PC-3 (cell line): ENCODE results near the gene TMEM114.

Experiments used
- EZH2 ChIP-seq: fragments of 300-600 bp; sonication (generic); IDR thresholded peaks from one replicate; pipeline ENCODE4 v1.6.1; 2017; ENCODE audit warnings: antibody characterized with exemption, mild to moderate bottlenecking, low read length; ENCODE audit not compliant: unreplicated experiment
- TF ChIP-seq, protein P1 (sequence below): fragments of 300-600 bp; sonication (generic); conservative IDR thresholded peaks from 2 replicates; pipeline ENCODE4 v1.5.1; 2017; ENCODE audit warnings: antibody characterized with exemption, low read depth, mild to moderate bottlenecking, low read length

DNA sequence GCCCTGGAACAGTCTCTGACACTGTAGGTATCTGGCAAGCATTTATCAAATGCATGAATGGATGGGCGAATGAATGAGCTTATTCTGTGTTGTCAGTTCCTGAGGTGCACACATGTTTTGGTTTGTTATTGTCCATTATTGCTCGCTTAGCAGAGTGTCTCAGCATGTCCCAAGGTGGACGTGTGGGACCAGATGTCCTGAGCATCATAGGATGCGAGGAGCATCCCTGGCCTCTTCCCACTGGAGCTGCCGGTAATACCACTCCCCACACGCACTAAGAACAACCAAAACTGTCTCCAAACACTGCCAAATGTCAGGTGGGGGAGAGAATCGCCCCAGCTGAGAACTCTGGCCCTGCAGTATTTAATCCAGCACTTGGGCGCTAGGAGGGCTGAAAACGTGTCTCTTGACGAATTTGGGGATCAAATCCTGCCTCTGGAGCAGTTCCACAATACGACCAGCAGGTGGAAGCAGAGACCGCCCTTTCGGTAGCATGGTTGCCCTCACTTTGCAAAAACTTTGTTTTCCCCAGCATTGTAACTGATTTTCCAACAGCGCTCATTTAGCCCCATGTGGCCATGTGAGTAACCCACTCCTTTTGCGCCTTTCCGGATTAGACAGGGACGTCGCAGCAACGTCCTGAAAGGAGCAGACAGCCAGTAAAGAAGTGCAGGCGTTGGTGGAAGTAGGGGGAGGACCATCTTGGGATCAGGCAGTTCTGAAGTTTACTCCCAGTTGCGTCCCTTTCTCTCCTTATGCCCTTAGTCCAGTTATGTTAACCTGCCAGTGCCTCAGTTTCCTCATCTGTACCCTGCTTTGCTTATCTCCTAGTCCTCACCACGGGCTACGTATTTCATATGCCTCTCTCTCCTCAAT is 22.7 kb downstream of the TMEM114 start:
- TF ChIP-seq, protein P1, sequence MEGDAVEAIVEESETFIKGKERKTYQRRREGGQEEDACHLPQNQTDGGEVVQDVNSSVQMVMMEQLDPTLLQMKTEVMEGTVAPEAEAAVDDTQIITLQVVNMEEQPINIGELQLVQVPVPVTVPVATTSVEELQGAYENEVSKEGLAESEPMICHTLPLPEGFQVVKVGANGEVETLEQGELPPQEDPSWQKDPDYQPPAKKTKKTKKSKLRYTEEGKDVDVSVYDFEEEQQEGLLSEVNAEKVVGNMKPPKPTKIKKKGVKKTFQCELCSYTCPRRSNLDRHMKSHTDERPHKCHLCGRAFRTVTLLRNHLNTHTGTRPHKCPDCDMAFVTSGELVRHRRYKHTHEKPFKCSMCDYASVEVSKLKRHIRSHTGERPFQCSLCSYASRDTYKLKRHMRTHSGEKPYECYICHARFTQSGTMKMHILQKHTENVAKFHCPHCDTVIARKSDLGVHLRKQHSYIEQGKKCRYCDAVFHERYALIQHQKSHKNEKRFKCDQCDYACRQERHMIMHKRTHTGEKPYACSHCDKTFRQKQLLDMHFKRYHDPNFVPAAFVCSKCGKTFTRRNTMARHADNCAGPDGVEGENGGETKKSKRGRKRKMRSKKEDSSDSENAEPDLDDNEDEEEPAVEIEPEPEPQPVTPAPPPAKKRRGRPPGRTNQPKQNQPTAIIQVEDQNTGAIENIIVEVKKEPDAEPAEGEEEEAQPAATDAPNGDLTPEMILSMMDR, result peak; percentile 94
- TF ChIP-seq EZH2, result no peak
